Loucy (cell line): ENCODE results near the gene KCNMA1.

ENCODE experiments used
- H2AFZ ChIP-seq: fragments of 200-600 bp; sonication (generic); 2 replicates; pipeline ENCODE4 v1.6.0; 2016; ENCODE audit warnings: antibody characterized with exemption, mild to moderate bottlenecking, low read length, moderate library complexity
- H3F3A ChIP-seq: fragments of 200-600 bp; 2 replicates; pipeline ENCODE4 v1.6.0; 2016; ENCODE audit warnings: antibody characterized with exemption, low read depth, mild to moderate bottlenecking
- H3K27me3 ChIP-seq: fragments of 200-600 bp; sonication (generic); 2 replicates; pipeline ENCODE4 v1.6.1; 2014; ENCODE audit warnings: low read length, mild to moderate bottlenecking; ENCODE audit not compliant: insufficient read depth, poor library complexity, severe bottlenecking
- H3K36me3 ChIP-seq: fragments of 200-600 bp; sonication (generic); 2 replicates; pipeline ENCODE4 v1.6.1; 2016; ENCODE audit warnings: low read length; ENCODE audit not compliant: insufficient read depth
- H3K4me1 ChIP-seq: fragments of 200-600 bp; sonication (generic); 2 replicates; pipeline ENCODE4 v1.5.1; 2014; ENCODE audit warnings: low read length, mild to moderate bottlenecking; ENCODE audit not compliant: insufficient read depth, poor library complexity, severe bottlenecking
- H3K4me2 ChIP-seq: fragments of 200-600 bp; sonication (generic); 2 replicates; pipeline ENCODE4 v1.6.0; 2014; ENCODE audit warnings: antibody characterized with exemption, low read length, low read depth, mild to moderate bottlenecking; ENCODE audit not compliant: poor library complexity, severe bottlenecking
- H3K4me3 ChIP-seq: fragments of 200-600 bp; sonication (generic); 2 replicates; pipeline ENCODE4 v1.5.1; 2014; ENCODE audit warnings: low read length, mild to moderate bottlenecking, mixed read lengths; ENCODE audit not compliant: poor library complexity, severe bottlenecking
- H3K79me2 ChIP-seq: fragments of 200-600 bp; sonication (generic); 2 replicates; pipeline ENCODE4 v1.6.1; 2014; ENCODE audit warnings: low read length; ENCODE audit not compliant: insufficient read depth
- H3K9ac ChIP-seq: fragments of 200-600 bp; sonication (generic); 2 replicates; pipeline ENCODE4 v1.6.0; 2014; ENCODE audit warnings: mild to moderate bottlenecking, low read depth, low read length, moderate library complexity; ENCODE audit not compliant: poor library complexity, severe bottlenecking
- H3K9me2 ChIP-seq: fragments of 200-600 bp; sonication (generic); replicated peaks from 2 replicates; pipeline ENCODE4 v1.6.1; 2016; ENCODE audit warnings: low read depth, low read length, mixed read lengths
- H3K9me3 ChIP-seq: fragments of 200-600 bp; sonication (generic); 2 replicates; pipeline ENCODE4 v1.6.1; 2014; ENCODE audit warnings: mild to moderate bottlenecking, antibody characterized with exemption, low read length, low read depth; ENCODE audit not compliant: insufficient read depth
- H4K20me1 ChIP-seq: fragments of 200-600 bp; sonication (generic); 2 replicates; pipeline ENCODE4 v1.6.0; 2014; ENCODE audit warnings: antibody characterized with exemption, low read length, mild to moderate bottlenecking; ENCODE audit not compliant: insufficient read depth, poor library complexity, severe bottlenecking
- CTCF ChIP-seq: fragments of 200-600 bp; sonication (generic); conservative IDR thresholded peaks from 2 replicates; pipeline ENCODE4 v1.5.1; 2014; ENCODE audit warnings: mild to moderate bottlenecking, antibody characterized with exemption, low read length
- EZH2phosphoT487 ChIP-seq: fragments of 200-600 bp; IDR thresholded peaks from 2 replicates; pipeline ENCODE4 v1.6.1; 2018; ENCODE audit warnings: antibody characterized with exemption, mild to moderate bottlenecking, moderate library complexity, borderline replicate concordance

The KCNMA1 gene

GRCh38 chr10:77378366-77379349 is 258.9 kb downstream of the KCNMA1 start:
- Histone ChIP-seq H3F3A (no peaks in the 10 kb centered on the region), H3K9me2 (no peaks in the 10 kb centered on the region), H3K36me3 (no peaks in the 10 kb centered on the region), H4K20me1 (no peaks in the 10 kb centered on the region), H3K27me3 (no peaks in the 10 kb centered on the region), H3K4me3 (no peak overlapping the region), H3K9me3 (no peaks in the 10 kb centered on the region), H3K4me2 (no peak overlapping the region), H3K4me1 (peaks cover 17% of the 10 kb centered on the region), H3K9ac (no peak overlapping the region), H2AFZ (no peak overlapping the region), H3K79me2 (no peaks in the 10 kb centered on the region)
- TF ChIP-seq CTCF (no peak), EZH2phosphoT487 (no peak)

- H3K36me3 ChIP-seq: no peaks in the 10 kb centered on the region
- H3K27me3 ChIP-seq: no peaks in the 10 kb centered on the region
Observed at GRCh38 chr10:77377678-77378352, 259.8 kb downstream of the KCNMA1 start.

GRCh38 chr10:77377034-77377433 is 260.6 kb downstream of the KCNMA1 start:
- Histone ChIP-seq H4K20me1 (no peaks in the 10 kb centered on the region), H3K36me3 (no peaks in the 10 kb centered on the region), H3K4me1 (peaks cover 18% of the 10 kb centered on the region), H3K9me3 (no peaks in the 10 kb centered on the region), H3F3A (no peaks in the 10 kb centered on the region), H3K9me2 (no peaks in the 10 kb centered on the region), H3K9ac (no peak overlapping the region), H2AFZ (no peak overlapping the region), H3K4me2 (no peak overlapping the region), H3K79me2 (no peaks in the 10 kb centered on the region), H3K27me3 (no peaks in the 10 kb centered on the region), H3K4me3 (no peak overlapping the region)
- TF ChIP-seq CTCF: no peak

More at GRCh38 chr10:77377678-77378352, 259.8 kb downstream of the KCNMA1 start:
- no peaks in the 10 kb centered on the region for H3K9me3 ChIP-seq
- peaks cover 17% of the 10 kb centered on the region for H3K4me1 ChIP-seq
- no peaks in the 10 kb centered on the region for H3K9me2 ChIP-seq
- H3F3A ChIP-seq: no peaks in the 10 kb centered on the region
- no peaks in the 10 kb centered on the region for H3K79me2 ChIP-seq
- no peak overlapping the region for H3K4me2 ChIP-seq
- H4K20me1 ChIP-seq: no peaks in the 10 kb centered on the region
- no peak overlapping the region for H2AFZ ChIP-seq
- TF ChIP-seq EZH2phosphoT487: no peak
- peak; percentile 48 for TF ChIP-seq CTCF
- H3K4me3 ChIP-seq: no peak overlapping the region
- no peak overlapping the region for H3K9ac ChIP-seq
